GM12873 (cell line): ENCODE measurements around the gene HMG20B.

Experiments
- TF ChIP-seq, protein P1 (sequence below): IDR thresholded peaks from 2 replicates; pipeline ENCODE4 v1.5.1; 2012; ENCODE audit warnings: low read depth, mild to moderate bottlenecking, moderate library complexity, low read length, control low read depth; ENCODE audit not compliant: insufficient read depth; ENCODE audit errors: missing control alignments

HMG20B gene

DNA sequence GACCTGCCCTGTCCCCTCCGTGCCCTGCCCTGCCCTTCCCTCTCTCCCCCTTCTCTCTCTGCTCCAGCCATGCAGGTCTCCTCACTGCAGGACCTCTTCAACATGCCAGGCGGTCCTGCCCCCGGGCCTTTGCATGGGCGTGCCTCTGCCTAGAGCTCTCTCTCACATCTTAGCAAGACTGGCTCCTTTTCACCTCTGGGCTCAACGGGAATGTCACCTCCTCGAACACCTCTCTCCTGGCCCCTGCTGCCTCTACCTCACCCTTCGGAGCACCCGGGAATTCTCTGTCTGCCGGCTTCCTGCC lies 21.0 kb upstream of the HMG20B start:
- TF ChIP-seq, protein P1, sequence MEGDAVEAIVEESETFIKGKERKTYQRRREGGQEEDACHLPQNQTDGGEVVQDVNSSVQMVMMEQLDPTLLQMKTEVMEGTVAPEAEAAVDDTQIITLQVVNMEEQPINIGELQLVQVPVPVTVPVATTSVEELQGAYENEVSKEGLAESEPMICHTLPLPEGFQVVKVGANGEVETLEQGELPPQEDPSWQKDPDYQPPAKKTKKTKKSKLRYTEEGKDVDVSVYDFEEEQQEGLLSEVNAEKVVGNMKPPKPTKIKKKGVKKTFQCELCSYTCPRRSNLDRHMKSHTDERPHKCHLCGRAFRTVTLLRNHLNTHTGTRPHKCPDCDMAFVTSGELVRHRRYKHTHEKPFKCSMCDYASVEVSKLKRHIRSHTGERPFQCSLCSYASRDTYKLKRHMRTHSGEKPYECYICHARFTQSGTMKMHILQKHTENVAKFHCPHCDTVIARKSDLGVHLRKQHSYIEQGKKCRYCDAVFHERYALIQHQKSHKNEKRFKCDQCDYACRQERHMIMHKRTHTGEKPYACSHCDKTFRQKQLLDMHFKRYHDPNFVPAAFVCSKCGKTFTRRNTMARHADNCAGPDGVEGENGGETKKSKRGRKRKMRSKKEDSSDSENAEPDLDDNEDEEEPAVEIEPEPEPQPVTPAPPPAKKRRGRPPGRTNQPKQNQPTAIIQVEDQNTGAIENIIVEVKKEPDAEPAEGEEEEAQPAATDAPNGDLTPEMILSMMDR, result no peak

DNA sequence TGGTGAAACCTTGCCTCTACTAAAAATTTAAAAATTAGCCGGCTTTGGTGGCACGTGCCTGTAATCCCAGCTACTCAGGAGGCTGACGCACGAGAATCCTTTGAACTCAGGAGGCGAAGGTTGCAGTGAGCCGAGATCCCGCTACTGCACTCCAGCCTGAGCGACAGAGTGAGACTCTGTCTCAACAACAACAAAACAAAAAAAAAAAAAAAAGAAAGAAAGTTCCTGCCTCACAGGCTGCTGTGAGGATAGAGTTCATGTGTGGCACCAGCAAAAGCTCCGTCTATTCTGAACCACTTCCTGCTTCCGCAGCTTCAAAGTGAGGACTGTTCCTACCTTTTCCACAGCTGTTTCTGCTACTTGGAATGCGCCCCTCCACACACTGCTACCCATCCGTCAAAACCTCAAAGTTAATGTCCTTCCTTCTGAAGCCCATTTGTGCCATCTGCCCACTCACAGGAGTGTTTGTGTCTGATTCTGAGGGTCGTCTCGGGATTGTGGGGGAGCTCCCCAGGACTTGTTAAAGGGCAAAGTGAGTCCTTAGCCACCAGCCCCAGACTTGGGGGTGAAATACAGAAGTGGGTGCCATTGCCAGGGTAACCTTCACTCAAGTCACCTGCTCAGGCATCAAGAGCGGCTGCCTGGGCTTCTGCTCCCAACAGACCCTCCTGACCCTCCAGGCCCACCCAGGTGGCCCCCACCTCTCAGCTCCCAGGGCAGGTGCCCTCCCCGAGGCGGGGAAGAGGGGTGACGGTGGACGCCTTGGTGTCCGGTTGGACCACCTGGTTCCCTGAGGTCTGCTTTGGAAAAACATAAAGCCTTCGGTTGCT lies 18.3 kb upstream of the HMG20B start:
- TF ChIP-seq, protein P1, result no peak

DNA sequence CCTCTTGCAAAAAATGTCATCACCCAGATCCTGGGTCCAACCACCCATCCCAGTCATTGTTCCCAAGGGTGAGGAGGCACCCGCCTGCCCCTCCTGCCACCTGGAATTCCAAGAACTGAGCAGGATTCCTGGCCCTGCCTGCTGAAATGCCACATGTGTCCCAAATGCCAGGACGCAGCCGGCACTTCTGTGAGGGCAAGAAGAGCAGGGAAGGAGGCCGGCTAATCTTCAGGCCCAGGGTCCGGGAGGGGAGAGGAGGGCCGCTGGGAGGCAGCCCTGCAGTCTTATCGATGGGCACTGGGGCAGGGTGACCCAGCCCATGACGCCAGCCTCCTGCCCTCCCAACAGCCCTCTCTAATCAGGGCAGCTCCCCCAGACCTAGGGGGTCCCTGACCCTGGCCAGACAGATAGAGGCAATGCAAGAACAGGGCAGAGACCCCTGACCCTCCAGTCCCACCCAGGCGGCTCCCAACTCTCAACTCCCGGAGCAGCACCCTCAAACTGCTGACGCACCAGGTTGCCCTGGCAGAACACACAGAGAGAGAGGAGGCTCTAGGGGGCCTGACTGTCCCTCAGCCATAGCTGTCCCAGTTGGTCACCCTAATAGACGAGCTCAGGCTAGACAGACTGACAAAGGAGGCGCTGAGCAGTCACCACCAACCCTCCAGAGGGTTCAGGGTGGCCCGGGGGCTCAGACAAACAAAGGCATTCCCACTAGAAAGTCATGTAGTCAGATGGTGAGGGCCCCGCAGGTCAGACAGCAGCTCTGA lies 16.9 kb upstream of the HMG20B start:
- TF ChIP-seq, protein P1, result no peak

DNA sequence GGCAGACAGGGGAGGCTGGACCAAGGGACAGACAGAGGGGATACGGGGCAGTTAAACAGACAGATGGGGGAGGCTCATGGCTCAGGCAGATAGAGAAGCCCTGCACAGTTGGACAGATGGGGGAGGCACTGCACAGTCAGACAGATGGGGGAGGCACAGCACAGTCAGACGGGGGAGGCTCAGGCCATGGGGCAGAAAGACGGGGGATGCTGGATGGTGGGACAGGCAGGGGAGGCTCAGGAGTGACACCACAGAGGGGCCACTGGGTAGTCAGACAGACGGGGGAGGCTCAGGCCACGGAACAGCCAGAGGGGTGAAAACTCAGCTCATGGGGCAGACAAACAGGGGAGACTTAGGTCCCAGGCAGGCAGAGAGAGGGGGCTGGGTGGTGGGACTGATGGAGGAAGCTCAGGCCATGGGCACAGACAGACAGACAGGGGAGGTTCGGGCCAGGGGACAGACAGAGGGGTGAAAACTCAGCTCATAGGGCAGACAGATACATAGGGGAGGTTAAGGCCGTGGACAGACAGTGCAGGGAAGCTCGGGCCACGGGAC lies 16.2 kb upstream of the HMG20B start:
- TF ChIP-seq, protein P1, result no peak

DNA sequence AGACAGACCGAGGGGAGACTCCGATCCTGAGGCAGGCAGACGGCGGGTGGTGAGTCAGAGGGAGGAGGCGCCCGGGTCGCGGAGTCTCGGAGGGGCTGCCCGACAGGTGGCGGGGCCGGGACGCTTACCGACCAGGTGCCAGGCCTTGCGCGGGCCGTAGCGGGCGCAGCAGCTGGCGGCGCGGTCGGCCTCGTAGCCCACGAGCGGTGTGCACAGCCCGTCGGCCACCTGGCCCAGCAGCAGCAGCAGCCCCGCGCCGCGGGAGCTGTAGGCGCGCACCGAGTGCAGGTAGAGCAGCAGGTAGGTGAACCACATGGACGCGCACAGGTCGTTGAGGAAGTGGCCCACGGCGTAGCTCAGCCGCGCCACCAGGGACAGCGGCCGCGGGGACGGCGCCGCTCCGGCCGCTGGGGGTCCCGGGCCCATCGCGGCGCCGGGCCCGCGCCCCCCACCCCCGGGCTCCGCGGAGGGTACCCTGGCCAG lies 15.7 kb upstream of the HMG20B start:
- TF ChIP-seq, protein P1, result no peak

DNA sequence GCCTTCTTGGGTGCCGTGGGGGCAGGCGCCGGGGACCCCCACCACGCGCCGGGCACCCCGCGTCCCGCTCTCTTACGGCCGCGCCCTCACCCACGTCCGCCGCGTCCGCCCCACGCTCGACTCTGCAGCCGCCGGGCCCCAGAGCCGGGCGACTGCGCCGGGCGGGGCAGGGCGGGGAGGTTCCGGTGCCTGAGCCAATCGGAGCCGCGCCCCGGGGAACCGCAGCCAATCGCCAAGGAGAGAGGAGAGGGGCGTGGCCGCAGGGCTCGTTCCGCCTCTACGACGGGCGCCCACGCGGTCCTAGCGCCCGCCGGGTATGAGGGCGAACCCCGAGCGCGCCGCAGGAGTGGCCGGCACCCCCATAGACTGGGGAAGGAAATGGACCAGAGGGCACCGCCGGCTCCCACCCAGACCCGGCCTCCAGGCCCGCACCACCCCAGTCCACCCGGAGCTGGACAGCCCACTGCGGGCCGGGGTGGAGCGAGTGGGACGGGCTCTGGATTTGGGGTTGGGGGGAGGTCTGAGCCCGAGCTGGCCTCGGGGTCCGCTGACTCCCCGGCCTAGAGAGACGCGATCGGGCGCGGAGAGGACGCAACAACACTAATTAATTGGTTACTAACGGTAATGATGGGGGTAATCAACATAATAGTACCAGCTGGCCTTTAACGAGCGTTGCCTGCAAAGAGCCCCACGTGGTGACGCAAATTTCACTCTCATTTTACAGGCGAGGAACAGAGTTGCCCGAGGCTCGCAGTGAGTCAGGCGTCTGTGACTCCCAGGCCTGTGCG lies 15.1 kb upstream of the HMG20B start, which contains the start of gene MFSD12:
Gene MFSD12 (minus strand): TSS at position 126 of the 788 bp plus-strand sequence. CDS start 183 bp downstream, outside the sequence.
- TF ChIP-seq, protein P1, result no peak
